VCaP (cell line): Measurements from ENCODE around the gene RASSF10.

Experiments used
- H3K27ac ChIP-seq: fragments of 450-650 bp; 2 replicates; pipeline ENCODE4 v1.5.1; 2017
- TF ChIP-seq, protein P1 (sequence below): fragments of 450-650 bp; conservative IDR thresholded peaks from 2 replicates; pipeline ENCODE4 v1.5.1; 2017; ENCODE audit warnings: mild to moderate bottlenecking, moderate library complexity

Gene RASSF10

GRCh38 chr11:13003736-13004493 is 5.2 kb upstream of the RASSF10 start:
- TF ChIP-seq, protein P1, sequence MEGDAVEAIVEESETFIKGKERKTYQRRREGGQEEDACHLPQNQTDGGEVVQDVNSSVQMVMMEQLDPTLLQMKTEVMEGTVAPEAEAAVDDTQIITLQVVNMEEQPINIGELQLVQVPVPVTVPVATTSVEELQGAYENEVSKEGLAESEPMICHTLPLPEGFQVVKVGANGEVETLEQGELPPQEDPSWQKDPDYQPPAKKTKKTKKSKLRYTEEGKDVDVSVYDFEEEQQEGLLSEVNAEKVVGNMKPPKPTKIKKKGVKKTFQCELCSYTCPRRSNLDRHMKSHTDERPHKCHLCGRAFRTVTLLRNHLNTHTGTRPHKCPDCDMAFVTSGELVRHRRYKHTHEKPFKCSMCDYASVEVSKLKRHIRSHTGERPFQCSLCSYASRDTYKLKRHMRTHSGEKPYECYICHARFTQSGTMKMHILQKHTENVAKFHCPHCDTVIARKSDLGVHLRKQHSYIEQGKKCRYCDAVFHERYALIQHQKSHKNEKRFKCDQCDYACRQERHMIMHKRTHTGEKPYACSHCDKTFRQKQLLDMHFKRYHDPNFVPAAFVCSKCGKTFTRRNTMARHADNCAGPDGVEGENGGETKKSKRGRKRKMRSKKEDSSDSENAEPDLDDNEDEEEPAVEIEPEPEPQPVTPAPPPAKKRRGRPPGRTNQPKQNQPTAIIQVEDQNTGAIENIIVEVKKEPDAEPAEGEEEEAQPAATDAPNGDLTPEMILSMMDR: no peak
- no peak overlapping the region for H3K27ac ChIP-seq

- TF ChIP-seq, protein P1: no peak
- H3K27ac ChIP-seq: no peak overlapping the region
These were observed 1.7 kb upstream of the RASSF10 start for GRCh38 chr11:13007182-13008060.

- H3K27ac ChIP-seq: no peak overlapping the region; the same call in 1 of the 2 replicates
- TF ChIP-seq, protein P1: no peak
These were observed 1.1 kb upstream of the RASSF10 start for GRCh38 chr11:13008061-13008435.

DNA sequence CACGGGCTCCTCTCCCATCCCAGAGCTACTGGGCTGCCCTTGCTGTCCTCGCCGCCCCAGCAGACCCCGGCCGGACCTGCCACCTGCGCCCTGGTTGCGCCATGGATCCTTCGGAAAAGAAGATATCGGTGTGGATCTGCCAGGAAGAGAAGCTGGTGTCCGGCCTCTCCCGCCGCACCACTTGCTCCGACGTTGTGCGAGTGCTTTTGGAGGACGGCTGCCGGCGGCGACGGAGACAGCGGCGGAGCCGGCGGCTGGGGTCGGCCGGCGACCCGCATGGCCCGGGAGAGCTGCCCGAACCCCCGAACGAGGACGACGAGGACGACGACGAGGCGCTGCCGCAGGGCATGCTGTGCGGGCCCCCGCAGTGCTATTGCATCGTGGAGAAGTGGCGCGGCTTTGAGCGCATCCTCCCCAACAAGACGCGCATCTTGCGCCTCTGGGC is 382 bp downstream of the RASSF10 start:
- peak overlapping the region; percentile 77 for H3K27ac ChIP-seq
- TF ChIP-seq, protein P1: no peak

- peak overlapping the region; percentile 77 for H3K27ac ChIP-seq
- TF ChIP-seq, protein P1: peak; percentile 22; the same call in 1 of the 2 replicates
These were observed 1.0 kb downstream of the RASSF10 start for GRCh38 chr11:13009921-13010748.

DNA sequence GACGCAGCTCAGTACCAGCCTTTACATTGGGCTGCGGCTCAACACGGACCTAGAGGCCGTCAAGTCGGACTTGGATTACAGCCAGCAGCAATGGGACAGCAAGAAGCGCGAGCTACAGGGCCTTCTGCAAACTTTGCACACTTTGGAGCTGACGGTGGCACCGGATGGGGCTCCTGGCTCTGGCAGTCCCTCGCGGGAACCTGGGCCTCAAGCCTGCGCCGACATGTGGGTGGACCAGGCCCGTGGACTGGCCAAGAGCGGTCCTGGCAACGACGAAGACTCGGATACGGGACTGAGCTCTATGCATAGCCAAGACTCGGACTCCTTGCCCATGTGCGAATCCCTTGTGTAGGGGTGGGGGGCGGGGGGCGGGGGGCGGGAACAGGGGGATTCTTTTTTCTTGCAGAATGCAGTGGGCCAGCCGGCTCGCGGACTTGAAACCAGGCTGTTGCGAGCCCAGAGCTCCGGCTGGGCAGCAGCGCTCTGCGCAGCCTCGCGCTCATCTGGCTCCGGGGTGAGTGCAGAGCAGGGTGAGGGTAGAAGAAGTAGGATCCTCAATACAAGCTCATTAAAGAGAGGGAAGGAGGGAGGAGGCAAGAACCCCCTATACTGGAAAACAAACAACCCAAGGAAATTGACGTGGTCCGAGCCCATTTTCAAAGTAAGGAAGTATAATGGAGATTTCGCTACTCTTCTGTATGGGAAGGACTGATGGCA is 1.8 kb downstream of the RASSF10 start:
- TF ChIP-seq, protein P1: no peak
- H3K27ac ChIP-seq: peak overlapping the region; percentile 77
